LNCAP (cell line): ENCODE measurements around the gene GPR173.

ENCODE experiments used
- CTCF ChIP-seq: fragments of 450-650 bp; IDR thresholded peaks from 2 replicates; pipeline ENCODE4 v1.5.1; 2017; ENCODE audit warnings: mild to moderate bottlenecking

GPR173 gene

GRCh38 chrX:53009032-53009431, 39.6 kb upstream of the GPR173 start:
- TF ChIP-seq CTCF, result no peak

GRCh38 chrX:53013291-53013690, 35.3 kb upstream of the GPR173 start:
- TF ChIP-seq CTCF, result no peak

GRCh38 chrX:53018627-53019026, 30.0 kb upstream of the GPR173 start:
- TF ChIP-seq CTCF, result no peak

- TF ChIP-seq CTCF, result no peak
Measured at GRCh38 chrX:53022381-53022780, 26.2 kb upstream of the GPR173 start.

- TF ChIP-seq CTCF, result no peak
Measured at GRCh38 chrX:53028678-53029077, 19.9 kb upstream of the GPR173 start.

- TF ChIP-seq CTCF, result no peak
Measured at GRCh38 chrX:53031380-53031779, 17.2 kb upstream of the GPR173 start.

GRCh38 chrX:53036149-53036548, 12.4 kb upstream of the GPR173 start:
- TF ChIP-seq CTCF, result no peak

GRCh38 chrX:53039236-53039635, 9.4 kb upstream of the GPR173 start:
- TF ChIP-seq CTCF, result no peak
